ENCODE data around the gene ARGLU1. TPM values are rescaled to one million over a fixed set of nuclear protein-coding genes. Genes with fewer than 3 reads are reported as not detected.

ARGLU1 gene
- total RNA-seq, 1 experiment from 2014 or later: 96.9 TPM

- H3K9ac ChIP-seq (ENCODE audit: extremely low read depth, insufficient read length, low read length): no peak overlapping the region
- no peaks in the 10 kb centered on the region for H3K27me3 ChIP-seq (ENCODE audit: insufficient read depth, low read length)
- H3K4ac ChIP-seq (ENCODE audit: low read depth, low read length): no peak overlapping the region
- no peak overlapping the region for H3K4me2 ChIP-seq (ENCODE audit: insufficient read depth, insufficient read length, low read length)
- H2BK20ac ChIP-seq (ENCODE audit: low read depth, low read length, poor library complexity, severe bottlenecking): no peak overlapping the region
- H2BK120ac ChIP-seq (ENCODE audit: low read depth, low read length, poor library complexity, severe bottlenecking): no peak overlapping the region
- Mint-ChIP-seq H3K36me3 (ENCODE audit: insufficient read depth in 1 of 3, low read depth in 3 of 3) (no peaks in the 10 kb centered on the region; a peak in 1 of 7 replicates), H3K4me1 (no peaks in the 10 kb centered on the region), H3K27ac (no peak overlapping the region), H3K9me3 (no peaks in the 10 kb centered on the region), H3K4me3 (no peak overlapping the region), H3K27me3 (ENCODE audit: low read depth) (peaks cover 2% of the 10 kb centered on the region; the same call in 1 of the 2 replicates)
- H3K27ac ChIP-seq (ENCODE audit: insufficient read length, low read depth, low read length): no peak overlapping the region
- H4K8ac ChIP-seq (replicated peaks; ENCODE audit: insufficient read length, low read depth, low read length): no peak overlapping the region
- H3K18ac ChIP-seq (ENCODE audit: insufficient read length, low read depth, low read length): no peak overlapping the region
- H2AK5ac ChIP-seq (ENCODE audit: insufficient read length, low read length): no peak overlapping the region
- no peaks in the 10 kb centered on the region for H3K4me1 ChIP-seq (ENCODE audit: insufficient read depth, low read length)
- H3T11ph ChIP-seq (ENCODE audit: low read length): no peak overlapping the region
- no peak overlapping the region for H2BK5ac ChIP-seq (ENCODE audit: insufficient read length, low read length)
- no peak overlapping the region for H3K14ac ChIP-seq (ENCODE audit: insufficient read depth, low read length)
- H3K79me1 ChIP-seq (ENCODE audit: insufficient read depth, low read depth, low read length, poor library complexity, severe bottlenecking): no peaks in the 10 kb centered on the region
- no peak overlapping the region for H3K23ac ChIP-seq (ENCODE audit: insufficient read length, low read depth, low read length)
- no peak overlapping the region for H2AFZ ChIP-seq (ENCODE audit: low read length)
- no peak overlapping the region for H4K91ac ChIP-seq (ENCODE audit: insufficient read length, low read depth, low read length)
- no peak for DNase-seq
- H4K20me1 ChIP-seq (ENCODE audit: control insufficient read depth, insufficient read depth, insufficient read length): peaks cover 2% of the 10 kb centered on the region
- WGBS (ENCODE audit: extremely low coverage, insufficient read length, low lambda C conversion rate): no CpG with 5 or more reads among the region's 4 CpGs
- no peaks in the 10 kb centered on the region for H3K79me2 ChIP-seq (ENCODE audit: insufficient read depth, low read length)
- no peaks in the 10 kb centered on the region for H3K9me3 ChIP-seq (ENCODE audit: control insufficient read depth, low read depth, low read length)
- no peak overlapping the region for H3K56ac ChIP-seq (ENCODE audit: insufficient read length, low read depth, low read length)
- H2BK15ac ChIP-seq (ENCODE audit: low read depth, low read length): no peak overlapping the region
- H3K23me2 ChIP-seq (ENCODE audit: insufficient read length, low read depth, low read length, poor library complexity, severe bottlenecking): no peaks in the 10 kb centered on the region
- TF ChIP-seq, protein P1, sequence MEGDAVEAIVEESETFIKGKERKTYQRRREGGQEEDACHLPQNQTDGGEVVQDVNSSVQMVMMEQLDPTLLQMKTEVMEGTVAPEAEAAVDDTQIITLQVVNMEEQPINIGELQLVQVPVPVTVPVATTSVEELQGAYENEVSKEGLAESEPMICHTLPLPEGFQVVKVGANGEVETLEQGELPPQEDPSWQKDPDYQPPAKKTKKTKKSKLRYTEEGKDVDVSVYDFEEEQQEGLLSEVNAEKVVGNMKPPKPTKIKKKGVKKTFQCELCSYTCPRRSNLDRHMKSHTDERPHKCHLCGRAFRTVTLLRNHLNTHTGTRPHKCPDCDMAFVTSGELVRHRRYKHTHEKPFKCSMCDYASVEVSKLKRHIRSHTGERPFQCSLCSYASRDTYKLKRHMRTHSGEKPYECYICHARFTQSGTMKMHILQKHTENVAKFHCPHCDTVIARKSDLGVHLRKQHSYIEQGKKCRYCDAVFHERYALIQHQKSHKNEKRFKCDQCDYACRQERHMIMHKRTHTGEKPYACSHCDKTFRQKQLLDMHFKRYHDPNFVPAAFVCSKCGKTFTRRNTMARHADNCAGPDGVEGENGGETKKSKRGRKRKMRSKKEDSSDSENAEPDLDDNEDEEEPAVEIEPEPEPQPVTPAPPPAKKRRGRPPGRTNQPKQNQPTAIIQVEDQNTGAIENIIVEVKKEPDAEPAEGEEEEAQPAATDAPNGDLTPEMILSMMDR (conservative IDR thresholded peaks at IDR 0.05): no peak
- H2BK12ac ChIP-seq (ENCODE audit: insufficient read length, low read depth, low read length): no peak overlapping the region
- no peak overlapping the region for H4K5ac ChIP-seq (ENCODE audit: insufficient read length, low read depth, low read length)
Measured at GRCh38 chr13:106594980-106595379, 27.0 kb upstream of the ARGLU1 start.
